ENCODE data around the gene ACAA1.

The ACAA1 gene

DNA sequence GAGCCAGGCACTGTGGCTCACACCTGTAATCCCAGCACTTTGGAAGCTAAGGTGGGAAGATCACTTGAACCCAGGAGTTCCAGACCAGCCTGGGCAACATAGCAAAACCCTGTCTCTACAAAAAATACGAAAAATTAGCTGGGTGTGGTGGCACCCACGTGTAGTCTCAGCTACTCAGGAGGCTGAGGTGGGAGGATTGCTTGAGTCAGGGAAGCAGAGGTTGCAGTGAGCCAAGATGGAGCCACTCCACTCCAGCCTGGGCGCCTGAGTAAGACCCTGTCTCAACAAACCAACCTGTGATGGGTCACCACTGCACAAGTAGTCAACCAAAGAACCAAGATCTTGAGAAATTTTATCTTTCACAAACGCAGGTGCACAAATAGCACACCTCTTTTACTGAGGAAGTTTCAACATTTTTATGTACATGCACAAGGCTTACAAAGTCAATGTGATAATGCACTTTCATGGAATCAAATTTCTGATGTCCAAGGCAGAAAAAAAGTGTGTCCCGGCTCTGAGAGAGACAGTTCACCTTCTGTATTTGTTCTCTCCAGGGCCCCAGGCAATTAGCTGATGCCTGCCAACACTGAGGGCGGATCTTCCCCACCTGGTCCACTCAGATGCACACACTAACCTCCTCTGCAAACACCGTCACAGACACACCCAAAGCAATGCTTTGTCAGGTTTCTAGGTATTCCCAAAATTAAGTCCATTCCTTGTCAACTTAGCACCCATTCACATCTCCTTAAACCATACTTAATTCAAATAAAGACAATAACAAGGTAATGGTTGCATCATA, 12.4 kb downstream of the ACAA1 start:
- in situ Hi-C loops (cut with HindIII; ENCODE audit: low sequenced_read_pairs): no loop called here

DNA sequence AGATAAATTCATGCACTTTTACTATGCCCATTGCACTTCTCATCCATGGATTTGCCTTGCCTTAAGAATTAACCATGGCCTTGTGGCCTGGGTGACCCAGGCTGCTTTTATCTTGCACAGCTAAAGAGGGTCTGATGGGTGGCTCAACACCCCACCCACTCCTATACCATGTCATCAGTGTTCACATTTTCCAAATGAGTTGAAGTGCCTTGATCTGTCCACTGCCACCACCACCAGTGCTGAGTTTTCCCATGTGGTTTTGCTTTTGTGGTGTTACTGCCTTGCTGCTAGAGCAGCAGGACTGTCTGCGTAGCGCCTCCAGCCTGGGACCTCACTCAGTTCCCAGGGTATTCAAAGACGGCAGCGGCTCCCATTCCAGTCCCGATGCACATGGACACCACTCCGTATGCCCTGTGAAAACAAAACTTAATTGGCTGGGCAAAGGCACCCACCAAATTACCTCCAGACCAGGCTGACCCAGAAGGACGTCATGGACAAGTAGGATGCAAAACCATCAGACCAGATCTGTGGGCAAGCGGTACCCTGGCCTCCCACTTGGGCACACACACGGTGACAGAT, 14.1 kb downstream of the ACAA1 start:
- H3K4me3 ChIP-seq (ENCODE audit: low read depth, low read length): no peak overlapping the region
- in situ Hi-C loops (cut with HindIII; ENCODE audit: low sequenced_read_pairs): no loop called here
- DNase-seq (ENCODE audit: low read depth, low spot score): no peak
- TF ChIP-seq, protein P1, sequence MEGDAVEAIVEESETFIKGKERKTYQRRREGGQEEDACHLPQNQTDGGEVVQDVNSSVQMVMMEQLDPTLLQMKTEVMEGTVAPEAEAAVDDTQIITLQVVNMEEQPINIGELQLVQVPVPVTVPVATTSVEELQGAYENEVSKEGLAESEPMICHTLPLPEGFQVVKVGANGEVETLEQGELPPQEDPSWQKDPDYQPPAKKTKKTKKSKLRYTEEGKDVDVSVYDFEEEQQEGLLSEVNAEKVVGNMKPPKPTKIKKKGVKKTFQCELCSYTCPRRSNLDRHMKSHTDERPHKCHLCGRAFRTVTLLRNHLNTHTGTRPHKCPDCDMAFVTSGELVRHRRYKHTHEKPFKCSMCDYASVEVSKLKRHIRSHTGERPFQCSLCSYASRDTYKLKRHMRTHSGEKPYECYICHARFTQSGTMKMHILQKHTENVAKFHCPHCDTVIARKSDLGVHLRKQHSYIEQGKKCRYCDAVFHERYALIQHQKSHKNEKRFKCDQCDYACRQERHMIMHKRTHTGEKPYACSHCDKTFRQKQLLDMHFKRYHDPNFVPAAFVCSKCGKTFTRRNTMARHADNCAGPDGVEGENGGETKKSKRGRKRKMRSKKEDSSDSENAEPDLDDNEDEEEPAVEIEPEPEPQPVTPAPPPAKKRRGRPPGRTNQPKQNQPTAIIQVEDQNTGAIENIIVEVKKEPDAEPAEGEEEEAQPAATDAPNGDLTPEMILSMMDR (IDR thresholded peaks at IDR 0.05; ENCODE audit: low read depth, low read length): no peak

More for the DNA sequence above, 12.4 kb downstream of the ACAA1 start:
- DNase-seq (ENCODE audit: low read depth, low spot score): no peak
- TF ChIP-seq, protein P1 (IDR thresholded peaks at IDR 0.05; ENCODE audit: low read depth, low read length): no peak
- no peak overlapping the region for H3K4me3 ChIP-seq (ENCODE audit: low read depth, low read length)

DNA sequence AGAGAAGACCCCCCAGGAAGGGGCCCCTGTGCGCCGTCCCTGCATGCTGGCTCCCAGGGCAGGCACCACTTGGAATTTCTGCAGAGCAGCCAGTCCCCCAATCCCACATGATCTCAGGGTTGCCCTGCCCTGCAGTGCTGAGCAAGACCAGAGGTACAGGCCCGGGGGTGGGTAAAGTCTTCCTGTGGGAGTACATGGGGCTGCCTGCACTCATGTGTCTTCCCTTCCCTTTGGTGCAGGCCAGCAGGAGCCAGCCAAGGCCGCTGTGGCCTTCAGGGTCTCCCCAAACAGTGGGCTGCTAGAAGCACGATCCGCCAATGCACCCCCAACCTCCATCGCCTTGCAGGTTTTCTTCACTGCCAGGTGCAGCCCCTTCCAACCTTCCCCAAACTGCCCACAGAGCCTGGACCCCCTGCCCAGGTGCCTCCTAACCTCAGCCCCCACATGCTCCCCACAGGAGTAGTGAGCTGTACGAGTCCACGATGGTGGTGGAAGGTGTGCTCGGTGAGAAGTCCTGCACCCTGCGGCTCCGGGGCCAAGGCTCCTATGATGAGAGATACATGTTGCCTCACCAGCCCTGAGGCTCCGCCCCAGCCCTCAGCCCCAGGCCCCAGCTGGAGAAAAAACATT, 15.0 kb downstream of the ACAA1 start:
- in situ Hi-C loops (cut with HindIII; ENCODE audit: low sequenced_read_pairs): no loop called here
- TF ChIP-seq, protein P1 (IDR thresholded peaks at IDR 0.05; ENCODE audit: low read depth, low read length): no peak
- DNase-seq (ENCODE audit: low read depth, low spot score): no peak
- no peak overlapping the region for H3K4me3 ChIP-seq (ENCODE audit: low read depth, low read length)

DNA sequence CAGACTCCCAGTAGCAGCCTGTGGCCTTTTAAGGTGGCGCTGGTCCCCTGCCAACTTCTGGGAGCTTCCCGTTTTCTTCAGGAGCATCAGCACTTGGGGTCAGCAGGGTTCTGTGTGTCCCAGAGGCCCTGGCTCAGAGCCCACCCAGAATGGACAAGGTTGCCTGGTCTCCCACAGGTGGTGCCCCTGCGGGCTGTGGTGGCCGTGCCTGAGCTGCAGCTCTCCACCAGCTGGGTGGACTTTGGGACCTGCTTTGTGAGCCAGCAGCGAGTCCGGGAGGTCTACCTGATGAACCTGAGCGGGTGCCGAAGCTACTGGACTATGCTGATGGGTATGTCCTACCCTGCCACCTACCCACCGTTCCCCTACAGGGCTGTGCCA, 15.5 kb downstream of the ACAA1 start:
- no peak overlapping the region for H3K4me3 ChIP-seq (ENCODE audit: low read depth, low read length)
- no peak for DNase-seq (ENCODE audit: low read depth, low spot score)
- in situ Hi-C loops (cut with HindIII; ENCODE audit: low sequenced_read_pairs): no loop called here
- TF ChIP-seq, protein P1 (IDR thresholded peaks at IDR 0.05; ENCODE audit: low read depth, low read length): no peak

DNA sequence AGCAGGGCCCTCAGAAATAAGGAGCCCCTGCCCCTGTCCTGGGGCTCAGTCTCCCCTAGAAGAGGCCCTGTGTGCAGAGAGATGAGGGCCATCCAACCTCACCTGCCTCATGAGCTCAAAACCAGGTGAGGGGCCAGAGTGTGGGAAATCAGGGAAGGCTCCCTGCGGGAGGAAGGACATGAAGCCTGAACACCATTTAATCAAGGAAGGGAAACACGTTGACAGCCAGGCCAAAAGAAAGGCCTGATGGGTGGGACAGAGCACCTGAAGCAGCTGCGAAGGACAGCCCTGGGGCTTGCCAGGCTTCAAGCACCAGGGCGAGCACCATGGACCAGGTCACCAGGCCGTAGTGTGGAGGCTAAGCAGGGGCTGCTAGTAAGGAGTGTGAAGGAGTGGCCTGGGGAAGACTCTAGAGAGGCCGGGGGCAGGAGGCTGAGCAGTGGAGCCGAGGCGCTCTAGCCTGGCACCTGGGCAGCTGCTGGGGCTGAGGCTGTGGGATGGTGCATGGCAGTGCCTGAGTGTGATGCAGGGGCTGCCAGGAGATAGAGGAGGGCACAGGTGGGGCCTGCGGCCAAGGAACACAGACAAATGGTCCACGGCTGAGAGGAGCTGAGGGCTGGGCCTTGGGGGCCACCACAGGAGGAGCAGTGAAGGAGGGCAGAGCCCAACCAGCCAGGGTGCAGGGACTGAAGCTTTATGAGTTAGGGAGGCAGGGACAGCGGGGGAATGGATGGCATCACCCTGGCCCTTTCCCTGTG, 16.1 kb downstream of the ACAA1 start:
- TF ChIP-seq, protein P1 (IDR thresholded peaks at IDR 0.05; ENCODE audit: low read depth, low read length): no peak
- no peak overlapping the region for H3K4me3 ChIP-seq (ENCODE audit: low read depth, low read length)
- DNase-seq (ENCODE audit: low read depth, low spot score): no peak
- in situ Hi-C loops (cut with HindIII; ENCODE audit: low sequenced_read_pairs): no loop called here

All from astrocyte of the spinal cord (primary cell).